AG09309 (cell line): ENCODE data around the gene TAPT1.

ENCODE experiments used
- DNase-seq: peaks from one replicate; pipeline ENCODE4 v3.0.0-alpha.2; 2010; ENCODE audit warnings: low read depth
- H3K4me3 ChIP-seq: 2 replicates; pipeline ENCODE4 v1.5.1; 2011; ENCODE audit warnings: mild to moderate bottlenecking, low read depth, low read length, moderate library complexity; ENCODE audit not compliant: control insufficient read depth
- TF ChIP-seq, protein P1 (sequence below): IDR thresholded peaks from 2 replicates; pipeline ENCODE4 v1.5.1; 2011; ENCODE audit warnings: mild to moderate bottlenecking, low read depth, low read length, inconsistent platforms; ENCODE audit not compliant: insufficient read depth, control insufficient read depth; ENCODE audit errors: missing control alignments

The TAPT1 gene

DNA sequence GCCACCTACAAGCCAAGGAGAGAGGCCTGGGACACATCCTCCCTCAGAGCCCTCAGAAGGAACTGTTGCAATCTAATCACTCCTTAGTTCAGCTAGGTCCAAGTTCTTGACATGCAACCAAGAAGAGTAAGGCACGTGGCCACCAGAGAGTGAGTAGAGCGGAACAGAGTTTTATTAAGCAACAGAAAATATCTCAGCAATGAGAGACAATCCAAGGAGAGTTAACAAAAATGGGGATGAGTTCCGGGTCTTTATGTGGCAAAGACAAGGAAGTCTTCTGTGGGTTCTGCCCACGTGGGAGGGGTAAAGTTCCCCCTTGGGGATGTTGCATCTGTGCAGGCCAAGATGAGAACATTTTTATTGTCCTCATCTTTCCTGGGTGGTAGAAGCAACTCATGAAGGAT lies 104.0 kb downstream of the TAPT1 start:
- DNase-seq = no peak
- TF ChIP-seq, protein P1, sequence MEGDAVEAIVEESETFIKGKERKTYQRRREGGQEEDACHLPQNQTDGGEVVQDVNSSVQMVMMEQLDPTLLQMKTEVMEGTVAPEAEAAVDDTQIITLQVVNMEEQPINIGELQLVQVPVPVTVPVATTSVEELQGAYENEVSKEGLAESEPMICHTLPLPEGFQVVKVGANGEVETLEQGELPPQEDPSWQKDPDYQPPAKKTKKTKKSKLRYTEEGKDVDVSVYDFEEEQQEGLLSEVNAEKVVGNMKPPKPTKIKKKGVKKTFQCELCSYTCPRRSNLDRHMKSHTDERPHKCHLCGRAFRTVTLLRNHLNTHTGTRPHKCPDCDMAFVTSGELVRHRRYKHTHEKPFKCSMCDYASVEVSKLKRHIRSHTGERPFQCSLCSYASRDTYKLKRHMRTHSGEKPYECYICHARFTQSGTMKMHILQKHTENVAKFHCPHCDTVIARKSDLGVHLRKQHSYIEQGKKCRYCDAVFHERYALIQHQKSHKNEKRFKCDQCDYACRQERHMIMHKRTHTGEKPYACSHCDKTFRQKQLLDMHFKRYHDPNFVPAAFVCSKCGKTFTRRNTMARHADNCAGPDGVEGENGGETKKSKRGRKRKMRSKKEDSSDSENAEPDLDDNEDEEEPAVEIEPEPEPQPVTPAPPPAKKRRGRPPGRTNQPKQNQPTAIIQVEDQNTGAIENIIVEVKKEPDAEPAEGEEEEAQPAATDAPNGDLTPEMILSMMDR = no peak
- no peak overlapping the region for H3K4me3 ChIP-seq

DNA sequence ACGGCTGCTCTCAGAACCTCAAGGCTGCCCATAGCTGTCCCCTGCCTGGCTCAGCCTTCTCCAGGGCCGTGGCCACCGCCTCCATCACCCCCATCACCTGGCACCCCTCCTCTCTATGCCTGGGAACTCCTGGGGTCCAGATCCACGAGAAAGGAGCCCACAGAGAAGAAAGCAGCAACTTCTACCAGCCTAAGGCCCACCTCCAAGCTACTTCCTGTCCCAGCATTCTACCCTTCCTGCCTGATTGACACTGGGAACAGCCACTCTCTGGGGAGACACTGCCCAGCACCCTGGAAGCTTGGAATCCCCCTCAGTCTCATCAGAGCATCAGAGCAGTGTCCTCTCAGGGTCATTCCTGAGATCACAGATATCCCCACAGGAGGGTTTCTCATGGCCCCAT lies 105.6 kb downstream of the TAPT1 start:
- H3K4me3 ChIP-seq = no peak overlapping the region
- TF ChIP-seq, protein P1 = no peak
- no peak for DNase-seq

DNA sequence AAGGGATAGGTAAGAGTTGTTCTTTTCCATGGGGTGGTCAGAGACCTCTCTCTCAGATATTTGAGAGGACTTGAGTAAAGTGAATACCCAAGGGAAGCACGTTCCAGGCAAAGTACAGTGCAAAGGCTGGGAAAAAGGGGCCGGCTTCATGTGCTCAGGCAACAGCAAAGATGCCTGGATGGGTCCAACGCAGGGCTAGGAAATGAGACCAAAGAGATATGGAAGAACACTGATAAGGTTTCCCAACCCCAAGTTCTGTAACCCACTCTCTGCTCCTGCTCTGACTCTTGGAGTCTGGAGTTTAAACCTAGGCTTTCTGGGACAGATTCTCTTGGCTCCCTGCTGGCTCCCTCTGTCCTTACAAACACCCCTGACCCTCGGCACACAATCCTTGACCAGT lies 106.3 kb downstream of the TAPT1 start:
- no peak overlapping the region for H3K4me3 ChIP-seq
- no peak for DNase-seq
- TF ChIP-seq, protein P1 = no peak

DNA sequence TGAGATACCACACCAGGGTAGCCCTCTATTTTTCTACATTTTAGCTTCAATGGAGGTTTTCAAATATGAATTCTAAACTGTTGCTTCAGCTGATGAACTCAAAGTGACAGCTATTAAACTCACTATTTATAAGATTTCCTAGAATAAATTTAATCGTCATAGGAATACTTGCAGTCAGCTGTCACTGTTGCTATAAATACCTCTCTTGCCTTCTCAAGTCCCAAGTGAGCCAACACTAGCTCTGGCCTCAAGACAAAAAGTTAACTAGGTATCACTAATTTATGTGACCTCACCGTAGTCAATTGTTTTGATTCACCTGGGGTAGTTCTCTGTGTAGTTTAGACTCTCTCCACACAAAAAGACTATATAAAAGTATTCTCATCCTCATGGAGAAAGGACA lies 108.2 kb downstream of the TAPT1 start:
- no peak overlapping the region for H3K4me3 ChIP-seq
- TF ChIP-seq, protein P1 = no peak
- no peak for DNase-seq

DNA sequence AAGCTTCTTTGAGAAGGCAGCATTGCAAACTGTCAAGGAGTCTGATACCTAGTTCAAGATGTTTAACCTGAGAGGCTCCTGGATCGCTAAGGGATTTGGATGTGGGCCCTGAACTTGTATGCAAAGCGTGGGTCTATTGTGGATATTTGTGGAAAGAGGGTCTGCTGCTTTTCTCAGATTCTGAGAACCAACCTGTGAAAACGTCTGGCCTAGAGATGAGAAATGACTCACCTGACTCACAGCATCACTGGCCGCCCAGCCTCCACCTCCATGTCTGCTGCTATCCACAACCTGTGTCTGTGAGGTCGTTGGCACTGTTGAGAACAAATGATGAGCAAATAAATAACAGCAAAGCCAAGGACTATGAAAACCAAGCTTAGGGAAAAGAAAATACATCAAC lies 109.1 kb downstream of the TAPT1 start:
- no peak for DNase-seq
- TF ChIP-seq, protein P1 = no peak
- H3K4me3 ChIP-seq = no peak overlapping the region

DNA sequence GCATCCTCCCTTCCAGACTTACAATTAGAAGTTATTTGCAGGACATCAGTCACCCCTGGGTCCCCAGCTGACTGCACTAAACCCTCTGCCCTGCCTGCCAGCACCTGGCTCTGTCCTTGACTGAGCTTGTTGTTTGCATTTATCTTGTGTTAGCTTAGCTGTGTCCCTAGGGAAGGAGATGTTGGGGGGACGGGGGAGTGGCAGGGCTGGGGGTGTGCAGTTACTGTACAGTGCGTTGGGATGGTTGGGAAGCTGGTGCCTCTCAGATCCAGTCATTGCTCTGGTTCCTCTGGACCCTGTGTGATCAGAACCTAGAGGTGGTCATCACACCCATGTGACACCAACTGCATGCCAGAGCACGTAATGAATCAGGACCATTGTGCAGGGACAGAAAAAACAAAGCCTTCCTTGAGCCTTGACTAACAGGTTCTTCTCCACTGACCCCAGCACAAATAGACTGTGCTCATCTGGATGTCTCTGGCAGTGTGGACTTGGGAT lies 109.7 kb downstream of the TAPT1 start:
- H3K4me3 ChIP-seq = no peak overlapping the region
- DNase-seq = no peak

More for the DNA sequence above, 109.7 kb downstream of the TAPT1 start:
- TF ChIP-seq, protein P1 = no peak
